Calu3 (cell line): Measurements from ENCODE around the gene NDUFB6. TPM values are rescaled to one million over a fixed set of nuclear protein-coding genes. Genes with fewer than 3 reads are reported as not detected.
A peak's percentile ranks its signal among the peaks of the same experiment; 100 is the strongest.

ENCODE experiments used
- BruUV-seq: library from RNA; stranded (reverse); fragments of 400-500 nt; replicated peaks from 2 replicates; lab custom pipeline; 2021; lab: Mats Ljungman, UMichigan
- CTCF ChIA-PET: fragments of 300-600 bp; sonication (Branson Sonifier 250); formaldehyde crosslinking; loops from one replicate; lab custom pipeline; 2022; ENCODE audit warnings: antibody characterized with exemption; lab: Charles Lee
- DNase-seq: peaks from one replicate; pipeline ENCODE4 v3.0.0; 2022
- H3K27ac Mint-ChIP-seq: one replicate; pipeline ENCODE4 v1.8.0; 2022; ENCODE audit warnings: mixed read lengths; ENCODE audit not compliant: unreplicated experiment
- H3K27me3 Mint-ChIP-seq: one replicate; pipeline ENCODE4 v1.8.0; 2022; ENCODE audit warnings: mixed read lengths; ENCODE audit not compliant: unreplicated experiment
- H3K36me3 Mint-ChIP-seq: one replicate; pipeline ENCODE4 v1.8.0; 2022; ENCODE audit warnings: mild to moderate bottlenecking, moderate library complexity, mixed read lengths; ENCODE audit not compliant: insufficient read depth, unreplicated experiment
- H3K4me1 Mint-ChIP-seq: one replicate; pipeline ENCODE4 v1.8.0; 2022; ENCODE audit warnings: mild to moderate bottlenecking, low read depth, mixed read lengths; ENCODE audit not compliant: unreplicated experiment
- H3K4me3 Mint-ChIP-seq: one replicate; pipeline ENCODE4 v1.8.0; 2022; ENCODE audit warnings: mild to moderate bottlenecking, low read depth, moderate library complexity, mixed read lengths; ENCODE audit not compliant: unreplicated experiment
- H3K9me3 Mint-ChIP-seq: one replicate; pipeline ENCODE4 v1.8.0; 2022; ENCODE audit warnings: low read depth, mixed read lengths; ENCODE audit not compliant: unreplicated experiment
- intact Hi-C: fragments of 100-400 bp; cut with micrococcal nuclease; formaldehyde crosslinking; loops from one replicate; pipeline ENCODE4 v1.10.0; 2022; ENCODE audit not compliant: unreplicated experiment
- total RNA-seq: library from RNA; stranded (reverse); gene quantifications from 2 replicates; pipeline ENCODE4 v1.2.3, GENCODE V29; 2022
- TF ChIP-seq, protein P1 (sequence below): fragments of 200-600 bp; IDR thresholded peaks from one replicate; pipeline ENCODE4 v1.8.0; 2022; ENCODE audit warnings: antibody characterized with exemption; ENCODE audit not compliant: unreplicated experiment

NDUFB6 gene
- total RNA-seq, 1 experiment from 2014 or later, result 48.1 TPM

DNA sequence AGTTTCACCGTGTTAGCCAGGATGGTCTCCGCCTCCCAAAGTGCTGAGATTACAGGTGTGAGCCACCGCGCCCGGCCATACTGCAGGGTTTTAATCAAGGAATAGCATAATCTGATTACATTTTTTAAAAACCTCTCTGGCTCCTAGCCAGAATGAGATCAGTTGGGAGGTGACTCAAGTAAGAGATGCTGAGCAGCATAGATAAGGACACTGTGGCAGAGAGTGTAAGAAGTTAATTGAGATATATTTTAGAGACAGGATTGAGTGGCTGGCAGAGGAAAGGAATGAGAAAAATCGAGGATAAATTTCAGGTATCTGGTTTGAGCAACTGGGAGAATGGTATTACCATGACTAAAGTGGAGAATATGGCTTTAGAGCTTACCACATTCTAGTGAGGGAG is 39.6 kb downstream of the NDUFB6 start:
- intact Hi-C loops, result no loop called here
- Mint-ChIP-seq H3K4me3 (no peak overlapping the region), H3K27me3 (no peaks in the 10 kb centered on the region), H3K36me3 (peaks cover 8% of the 10 kb centered on the region), H3K27ac (no peak overlapping the region), H3K4me1 (no peaks in the 10 kb centered on the region), H3K9me3 (peaks cover 2% of the 10 kb centered on the region)
- DNase-seq, result no peak
- BruUV-seq, result no TSS peak
- CTCF ChIA-PET, result no interaction called here
- TF ChIP-seq, protein P1, sequence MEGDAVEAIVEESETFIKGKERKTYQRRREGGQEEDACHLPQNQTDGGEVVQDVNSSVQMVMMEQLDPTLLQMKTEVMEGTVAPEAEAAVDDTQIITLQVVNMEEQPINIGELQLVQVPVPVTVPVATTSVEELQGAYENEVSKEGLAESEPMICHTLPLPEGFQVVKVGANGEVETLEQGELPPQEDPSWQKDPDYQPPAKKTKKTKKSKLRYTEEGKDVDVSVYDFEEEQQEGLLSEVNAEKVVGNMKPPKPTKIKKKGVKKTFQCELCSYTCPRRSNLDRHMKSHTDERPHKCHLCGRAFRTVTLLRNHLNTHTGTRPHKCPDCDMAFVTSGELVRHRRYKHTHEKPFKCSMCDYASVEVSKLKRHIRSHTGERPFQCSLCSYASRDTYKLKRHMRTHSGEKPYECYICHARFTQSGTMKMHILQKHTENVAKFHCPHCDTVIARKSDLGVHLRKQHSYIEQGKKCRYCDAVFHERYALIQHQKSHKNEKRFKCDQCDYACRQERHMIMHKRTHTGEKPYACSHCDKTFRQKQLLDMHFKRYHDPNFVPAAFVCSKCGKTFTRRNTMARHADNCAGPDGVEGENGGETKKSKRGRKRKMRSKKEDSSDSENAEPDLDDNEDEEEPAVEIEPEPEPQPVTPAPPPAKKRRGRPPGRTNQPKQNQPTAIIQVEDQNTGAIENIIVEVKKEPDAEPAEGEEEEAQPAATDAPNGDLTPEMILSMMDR, result no peak

DNA sequence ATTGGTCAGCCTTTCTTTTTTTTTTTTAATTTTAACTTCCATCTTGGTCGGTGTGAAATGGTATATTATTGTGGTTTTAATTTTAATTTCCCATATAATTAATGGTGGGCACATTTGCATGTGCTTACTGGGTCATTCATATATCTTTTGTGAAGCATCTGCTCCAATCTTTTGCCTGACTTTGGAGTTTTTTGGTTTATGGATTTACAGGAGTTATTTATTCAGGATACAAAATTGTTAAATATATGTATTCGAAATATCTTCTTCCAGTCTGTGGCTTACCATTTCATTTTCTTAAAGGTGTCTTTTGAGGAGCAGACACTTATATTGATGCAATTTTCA is 46.3 kb downstream of the NDUFB6 start:
- TF ChIP-seq, protein P1, result no peak
- DNase-seq, result no peak
- no peaks in the 10 kb centered on the region for H3K27me3 Mint-ChIP-seq
- H3K9me3 Mint-ChIP-seq, result peaks cover 2% of the 10 kb centered on the region
- CTCF ChIA-PET, result interaction anchor here (0.6 to 3.0 kb wide), 9 partner anchors 10 to 147 kb away, joined by 3 to 29 read pairs (median 7); no protein-coding TSS in a partner anchor
- H3K27ac Mint-ChIP-seq, result peak overlapping the region; percentile 67
- intact Hi-C loops, result loop anchor here (1.0 to 10.0 kb wide), 3 partner anchors 46 to 147 kb away; no protein-coding TSS in a partner anchor
- BruUV-seq, result TSS peak; percentile 71
- H3K4me3 Mint-ChIP-seq, result peak overlapping the region; percentile 84
- H3K36me3 Mint-ChIP-seq, result peaks cover 25% of the 10 kb centered on the region
- H3K4me1 Mint-ChIP-seq, result peaks cover 23% of the 10 kb centered on the region

DNA sequence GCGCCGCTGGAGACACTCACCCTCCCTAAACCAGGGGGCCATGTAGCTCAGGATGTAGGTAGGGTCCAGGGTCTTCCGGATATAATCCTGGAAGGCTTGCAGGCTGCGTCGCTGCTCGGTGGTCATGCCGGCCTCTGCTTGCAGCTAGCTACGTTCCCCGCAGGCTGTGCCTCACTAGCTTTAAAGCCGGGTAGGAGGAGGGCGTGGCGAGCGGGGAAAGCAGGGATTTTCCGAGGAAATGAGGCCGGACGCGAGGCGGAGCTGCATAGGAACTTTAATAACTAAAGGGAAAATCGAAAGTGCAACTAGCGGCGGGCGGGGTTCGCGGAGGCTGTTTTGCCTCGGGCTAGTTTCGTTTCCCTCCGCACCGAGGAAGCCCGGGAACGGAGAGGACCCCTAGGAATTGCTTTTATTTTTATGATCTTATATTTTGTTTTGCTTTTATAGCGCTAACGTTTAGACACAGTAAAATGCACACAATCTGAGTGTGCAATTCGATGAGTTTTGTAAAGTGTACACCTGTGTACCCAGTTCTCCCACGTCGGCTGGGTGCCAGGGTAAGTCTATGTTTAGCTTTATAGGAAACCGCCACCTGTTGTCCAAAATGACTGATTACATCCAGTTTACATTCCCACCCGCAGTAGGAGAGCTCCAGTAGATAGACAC is 46.8 kb downstream of the NDUFB6 start, which contains the start of gene RIGI:
Gene RIGI (minus strand): TSS at position 156 of the 666 bp plus-strand sequence. CDS start 30 bp downstream, at position 126.
- intact Hi-C loops, result loop anchor here (1.0 to 10.0 kb wide), 3 partner anchors 46 to 147 kb away; no protein-coding TSS in a partner anchor
- Mint-ChIP-seq H3K9me3 (peaks cover 2% of the 10 kb centered on the region), H3K27me3 (no peaks in the 10 kb centered on the region), H3K27ac (peak within 1 kb of the TSS; percentile 67), H3K36me3 (peaks cover 25% of the 10 kb centered on the region), H3K4me3 (peak within 1 kb of the TSS; percentile 84), H3K4me1 (peaks cover 23% of the 10 kb centered on the region)
- no TSS peak for BruUV-seq
- DNase-seq, result peak; percentile 86
- CTCF ChIA-PET, result interaction anchor here (0.5 to 3.0 kb wide), 13 partner anchors 10 to 623 kb away, joined by 3 to 29 read pairs (median 4); partner anchors contain the start of gene ACO1
- TF ChIP-seq, protein P1, result peak; percentile 38

DNA sequence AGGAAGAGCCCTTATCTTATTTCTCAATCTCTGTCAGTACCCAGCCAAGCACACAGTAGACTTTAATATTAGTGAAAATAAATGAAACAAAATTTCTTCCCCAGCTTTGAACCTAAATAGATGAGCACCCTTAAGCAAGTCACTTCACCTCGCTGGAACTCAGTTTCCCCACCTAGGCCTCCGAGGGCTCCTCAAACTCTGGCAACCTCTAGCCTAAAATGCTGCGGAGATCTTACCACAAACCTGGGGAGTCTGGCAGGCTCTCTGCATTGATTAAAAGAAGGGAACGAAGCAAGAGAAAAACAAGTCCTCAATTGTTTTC is 47.3 kb downstream of the NDUFB6 start:
- Mint-ChIP-seq H3K27ac (peak overlapping the region; percentile 67), H3K4me3 (peak overlapping the region; percentile 84), H3K36me3 (peaks cover 25% of the 10 kb centered on the region), H3K27me3 (no peaks in the 10 kb centered on the region), H3K4me1 (peaks cover 23% of the 10 kb centered on the region), H3K9me3 (peaks cover 2% of the 10 kb centered on the region)
- TF ChIP-seq, protein P1, result no peak
- intact Hi-C loops, result loop anchor here (1.0 to 10.0 kb wide), 3 partner anchors 47 to 146 kb away; no protein-coding TSS in a partner anchor
- no TSS peak for BruUV-seq
- DNase-seq, result no peak
- CTCF ChIA-PET, result interaction anchor here (0.5 to 3.0 kb wide), 10 partner anchors 22 to 623 kb away, joined by 3 to 29 read pairs (median 4); partner anchors contain the start of gene ACO1
